Measurements from ENCODE around the gene OR4E2. TPM values are rescaled to one million over a fixed set of nuclear protein-coding genes. Genes with fewer than 3 reads are reported as not detected.
"Not testable (repeated sequence)": the region's sequence is repeated elsewhere in the genome, so short reads cannot be mapped to it uniquely, and the experiment has no call there.

OR4E2 gene
- total RNA-seq, 4 donors from 2014 or later = not detected

DNA sequence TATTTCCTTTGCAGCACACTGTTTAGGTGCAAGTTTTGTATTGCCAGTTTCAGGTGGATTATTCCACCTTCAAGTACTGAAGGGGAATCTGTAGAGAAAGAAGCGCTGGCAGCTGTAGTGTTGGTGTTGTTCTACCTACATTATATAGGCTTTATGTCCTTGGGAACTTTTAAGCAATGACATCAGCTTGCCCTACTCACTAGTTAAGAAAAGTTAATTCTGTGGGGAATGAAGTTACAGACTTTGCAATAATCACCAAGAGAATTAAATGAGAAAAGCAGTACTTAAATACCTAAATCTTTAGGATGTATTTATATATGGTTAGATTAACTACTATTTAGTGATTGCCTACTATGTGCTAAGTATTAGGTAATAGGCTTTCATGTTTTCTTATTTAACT lies 20.1 kb downstream of the OR4E2 start, which contains the start of gene OR4E1:
Gene OR4E1 (minus strand): TSS at position 101 of the 400 bp plus-strand sequence. CDS start 2,883 bp downstream, outside the sequence.
- DNase-seq (ENCODE audit: low spot score in 2 of 2) = no peak
- intact Hi-C loops (cut with DNase I; ENCODE audit: low total_unique reads) = no loop called here
- H3K4me3 ChIP-seq (ENCODE audit: low read depth, poor library complexity, severe bottlenecking) = no peak within 1 kb of the TSS
- WGBS, 2 donors = 86 to 91% methylated on average over 1 of the region's 1 CpG
- no peak for TF ChIP-seq POLR2A (IDR thresholded peaks at IDR 0.05)

DNA sequence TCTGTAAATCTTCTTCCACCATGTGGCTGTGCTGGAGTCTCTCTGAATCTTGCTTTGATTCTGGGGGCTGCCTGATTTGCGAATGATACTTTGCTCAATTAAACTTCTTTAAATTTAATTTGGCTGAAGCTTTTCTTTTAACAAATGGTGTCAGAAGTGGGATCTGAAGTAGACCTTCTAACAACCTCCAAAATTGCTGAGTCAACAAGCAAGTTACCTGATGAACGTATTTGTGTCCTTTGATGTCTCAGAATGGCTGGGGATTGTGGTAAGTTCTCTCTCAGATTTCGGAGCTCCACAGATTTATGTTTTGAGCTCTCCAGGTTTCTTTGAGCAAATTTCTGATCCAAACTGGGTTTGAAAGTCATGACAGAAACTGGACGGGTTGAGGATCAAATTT lies 21.9 kb downstream of the OR4E2 start:
- intact Hi-C loops (cut with DNase I; ENCODE audit: low total_unique reads) = no loop called here
- no peak for DNase-seq (ENCODE audit: low spot score in 2 of 2)
- 78 to 80% methylated on average over 4 of the region's 4 CpGs for WGBS, 2 donors
- no peak overlapping the region for H3K4me3 ChIP-seq (ENCODE audit: low read depth, poor library complexity, severe bottlenecking)
- TF ChIP-seq, protein P1, sequence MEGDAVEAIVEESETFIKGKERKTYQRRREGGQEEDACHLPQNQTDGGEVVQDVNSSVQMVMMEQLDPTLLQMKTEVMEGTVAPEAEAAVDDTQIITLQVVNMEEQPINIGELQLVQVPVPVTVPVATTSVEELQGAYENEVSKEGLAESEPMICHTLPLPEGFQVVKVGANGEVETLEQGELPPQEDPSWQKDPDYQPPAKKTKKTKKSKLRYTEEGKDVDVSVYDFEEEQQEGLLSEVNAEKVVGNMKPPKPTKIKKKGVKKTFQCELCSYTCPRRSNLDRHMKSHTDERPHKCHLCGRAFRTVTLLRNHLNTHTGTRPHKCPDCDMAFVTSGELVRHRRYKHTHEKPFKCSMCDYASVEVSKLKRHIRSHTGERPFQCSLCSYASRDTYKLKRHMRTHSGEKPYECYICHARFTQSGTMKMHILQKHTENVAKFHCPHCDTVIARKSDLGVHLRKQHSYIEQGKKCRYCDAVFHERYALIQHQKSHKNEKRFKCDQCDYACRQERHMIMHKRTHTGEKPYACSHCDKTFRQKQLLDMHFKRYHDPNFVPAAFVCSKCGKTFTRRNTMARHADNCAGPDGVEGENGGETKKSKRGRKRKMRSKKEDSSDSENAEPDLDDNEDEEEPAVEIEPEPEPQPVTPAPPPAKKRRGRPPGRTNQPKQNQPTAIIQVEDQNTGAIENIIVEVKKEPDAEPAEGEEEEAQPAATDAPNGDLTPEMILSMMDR (IDR thresholded peaks at IDR 0.05) = no peak
- no peak for TF ChIP-seq POLR2A (IDR thresholded peaks at IDR 0.05)

DNA sequence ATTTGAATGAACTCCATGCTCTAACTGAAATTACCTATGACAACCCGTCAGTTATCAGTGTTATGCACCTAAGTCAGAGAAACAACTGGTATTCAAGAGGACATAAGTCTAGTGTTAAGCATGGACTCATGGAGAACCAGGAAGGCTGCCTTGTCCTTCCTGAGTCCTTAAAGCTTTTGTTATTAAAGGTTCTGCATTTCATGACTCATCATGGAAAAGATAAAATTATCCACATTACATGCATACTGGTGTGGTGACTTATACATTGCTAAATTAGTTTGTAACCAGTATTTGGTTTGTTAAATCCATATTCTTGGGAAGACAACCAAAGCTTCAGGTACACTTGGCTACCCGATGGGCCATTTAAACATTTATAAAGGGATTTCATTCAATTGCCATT lies 26.4 kb downstream of the OR4E2 start:
- WGBS, 2 donors = 88 to 89% methylated on average over 2 of the region's 2 CpGs
- no peak overlapping the region for H3K4me3 ChIP-seq (ENCODE audit: low read depth, poor library complexity, severe bottlenecking)
- intact Hi-C loops (cut with DNase I; ENCODE audit: low total_unique reads) = no loop called here
- no peak for TF ChIP-seq POLR2A (IDR thresholded peaks at IDR 0.05)
- TF ChIP-seq, protein P1 (IDR thresholded peaks at IDR 0.05) = no peak
- no peak for DNase-seq (ENCODE audit: low spot score in 2 of 2)

DNA sequence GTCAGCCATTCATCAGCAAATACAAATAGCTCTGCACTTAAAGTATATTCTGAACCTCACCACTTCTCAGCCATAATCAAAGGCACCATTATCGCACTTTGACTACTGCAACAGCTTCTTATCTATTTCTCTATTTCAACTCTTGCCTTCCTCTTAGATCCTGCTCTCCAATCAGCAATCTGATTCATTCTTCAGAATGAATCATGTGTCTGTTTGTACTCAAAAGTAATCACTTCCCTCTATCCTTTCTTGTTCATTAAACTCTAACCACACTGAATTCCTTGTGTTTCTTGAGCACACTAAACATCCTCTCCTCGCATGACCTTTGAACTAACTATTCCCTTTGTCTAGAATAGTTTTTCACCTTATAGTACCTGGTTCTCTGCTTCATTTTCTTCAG lies 32.8 kb downstream of the OR4E2 start:
- 84 to 88% methylated on average over 2 of the region's 2 CpGs for whole genome bisulfite sequencing, 2 donors
- intact Hi-C loops (cut with DNase I; ENCODE audit: low total_unique reads) = no loop called here
- TF ChIP-seq, protein P1 (IDR thresholded peaks at IDR 0.05) = no peak
- TF ChIP-seq POLR2A (IDR thresholded peaks at IDR 0.05) = no peak
- H3K4me3 ChIP-seq (ENCODE audit: low read depth, poor library complexity, severe bottlenecking) = no peak overlapping the region
- no peak for DNase-seq (ENCODE audit: low spot score in 2 of 2)

DNA sequence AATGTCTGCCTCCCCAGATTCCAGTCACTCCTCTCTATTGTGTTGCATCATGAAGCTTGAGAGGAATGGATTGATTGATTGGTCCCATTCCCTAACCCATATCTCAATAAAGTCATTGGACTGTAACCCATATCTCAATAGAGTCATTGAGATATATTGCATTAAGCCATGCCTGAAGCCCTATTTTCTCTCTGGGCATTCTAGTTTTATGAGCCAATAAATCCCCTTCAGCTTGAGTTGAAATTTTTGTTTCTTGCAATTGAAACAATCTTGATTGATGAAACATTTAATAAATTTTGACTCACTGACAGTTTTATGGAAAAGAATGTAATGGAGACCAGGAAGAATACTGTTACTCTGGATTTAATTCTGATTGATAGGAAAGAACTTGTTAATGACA lies 40.8 kb downstream of the OR4E2 start:
- TF ChIP-seq, protein P1 (IDR thresholded peaks at IDR 0.05) = no peak
- TF ChIP-seq POLR2A (IDR thresholded peaks at IDR 0.05) = no peak
- no peak overlapping the region for H3K4me3 ChIP-seq (ENCODE audit: low read depth, poor library complexity, severe bottlenecking)
- DNase-seq (ENCODE audit: low spot score in 2 of 2) = no peak
- intact Hi-C loops (cut with DNase I; ENCODE audit: low total_unique reads) = no loop called here

DNA sequence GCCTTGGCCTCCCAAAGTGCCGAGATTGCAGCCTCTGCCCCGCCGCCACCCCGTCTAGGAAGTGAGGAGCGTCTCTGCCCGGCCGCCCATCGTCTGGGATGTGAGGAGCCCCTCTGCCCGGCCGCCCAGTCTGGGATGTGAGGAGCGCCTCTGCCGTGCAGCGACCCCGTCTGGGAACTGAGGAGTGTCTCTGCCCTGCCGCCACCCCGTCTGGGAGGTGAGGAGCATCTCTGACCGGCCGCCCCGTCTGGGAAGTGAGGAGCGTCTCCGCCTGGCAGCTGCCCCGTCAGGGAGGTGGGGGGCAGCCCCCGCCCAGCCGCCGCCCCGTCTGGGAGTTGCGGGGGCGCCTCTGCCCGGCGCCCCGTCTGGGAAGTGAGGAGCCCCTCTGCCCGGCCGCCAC lies 44.0 kb downstream of the OR4E2 start:
- intact Hi-C loops (cut with DNase I; ENCODE audit: low total_unique reads); H3K4me3 ChIP-seq (ENCODE audit: low read depth, poor library complexity, severe bottlenecking); DNase-seq (ENCODE audit: low spot score in 2 of 2): not testable (repeated sequence)
- 94 to 97% methylated on average over 23 to 29 of the region's 33 CpGs for WGBS, 2 donors

DNA sequence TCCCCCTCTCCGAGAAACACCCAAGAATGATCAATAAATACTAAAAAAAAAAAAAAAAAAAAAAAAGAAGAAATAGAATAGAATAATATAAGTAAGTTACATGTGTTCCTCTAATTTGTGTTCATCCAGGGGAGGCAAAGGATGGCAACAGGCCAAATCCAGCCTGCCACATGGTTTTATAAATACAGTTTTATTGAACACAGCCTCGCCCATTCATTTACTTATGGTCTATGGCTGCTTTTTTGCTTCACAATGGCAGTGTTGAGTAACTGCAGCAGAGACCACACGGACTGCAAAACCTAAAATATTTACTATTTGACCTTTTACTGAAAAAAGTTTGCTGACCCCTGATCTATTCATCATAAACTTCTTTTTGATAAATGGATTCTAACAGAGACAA lies 44.9 kb downstream of the OR4E2 start:
- intact Hi-C loops (cut with DNase I; ENCODE audit: low total_unique reads); H3K4me3 ChIP-seq (ENCODE audit: low read depth, poor library complexity, severe bottlenecking); DNase-seq (ENCODE audit: low spot score in 2 of 2): not testable (repeated sequence)
- WGBS, 2 donors = 55 to 70% methylated on average over 2 to 3 of the region's 3 CpGs
